PFSK-1 (cell line): ENCODE data around the gene SCO2.

Experiments
- FOXP2 ChIP-seq: optimal IDR thresholded peaks from 2 replicates; pipeline ENCODE3; 2011; ENCODE audit warnings: borderline replicate concordance, control low read depth, inconsistent platforms; ENCODE audit not compliant: insufficient read depth; ENCODE audit errors: extremely low read length, extremely low read depth
- POLR2AphosphoS5 ChIP-seq: IDR thresholded peaks from 2 replicates; pipeline ENCODE4 v1.6.1; 2012; ENCODE audit warnings: low read depth, mild to moderate bottlenecking, control low read depth, low read length, moderate library complexity
- REST ChIP-seq, 2 experiments: IDR thresholded peaks; 2 replicates each; pipeline versions ENCODE4 v1.6.1 to v1.8.0; 2011 to 2012; ENCODE audit warnings: low read depth in 2 of 2, low read length in 2 of 2, control low read depth in 1 of 2, inconsistent platforms in 1 of 2, mild to moderate bottlenecking in 1 of 2, moderate library complexity in 1 of 2; ENCODE audit not compliant: insufficient read depth in 1 of 2
- SIN3A ChIP-seq: IDR thresholded peaks from 2 replicates; pipeline ENCODE4 v1.6.1; 2012; ENCODE audit warnings: mild to moderate bottlenecking, low read length, moderate library complexity, borderline replicate concordance; ENCODE audit not compliant: insufficient read depth
- TAF1 ChIP-seq: IDR thresholded peaks from 2 replicates; pipeline ENCODE4 v1.6.1; 2012; ENCODE audit warnings: low read length, control low read depth, borderline replicate concordance; ENCODE audit not compliant: insufficient read depth

The SCO2 gene

DNA sequence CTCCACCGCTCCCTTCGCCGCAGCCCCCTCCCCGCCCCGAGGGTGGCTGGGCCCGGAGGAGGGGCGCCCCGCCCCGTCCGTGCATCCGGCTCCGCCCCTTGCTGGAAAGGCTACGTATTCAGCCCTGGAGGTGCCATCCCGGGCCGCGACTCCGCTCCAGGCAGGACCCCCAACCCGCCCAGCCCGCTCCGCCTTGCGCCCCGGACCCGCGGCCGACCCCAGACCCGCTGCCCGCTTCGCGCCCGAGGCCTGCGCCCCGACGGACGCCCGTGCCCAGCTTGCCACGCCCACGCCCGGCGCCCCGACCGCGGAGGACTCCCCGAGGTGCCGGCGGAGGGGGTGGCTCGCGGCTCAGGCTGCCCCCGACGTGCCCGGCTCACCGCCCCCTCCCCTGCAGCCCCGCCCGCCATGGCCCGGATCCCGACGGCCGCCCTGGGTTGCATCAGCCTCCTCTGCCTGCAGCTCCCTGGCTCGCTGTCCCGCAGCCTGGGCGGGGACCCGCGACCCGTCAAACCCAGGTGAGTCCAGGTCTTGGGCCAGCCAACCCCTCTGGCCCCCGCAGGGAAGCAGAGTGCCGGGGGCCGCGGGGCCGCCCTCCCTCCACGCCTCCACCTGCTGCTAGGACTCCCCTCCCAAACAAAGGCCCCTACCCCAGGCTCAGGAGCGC is 43.8 kb downstream of the SCO2 start, which contains the start of gene ADM2:
Gene ADM2 (plus strand): TSS at position 104 of the 667 bp plus-strand sequence. CDS start 305 bp downstream, at position 409.
- TF ChIP-seq SIN3A (no peak), POLR2AphosphoS5 (no peak), TAF1 (no peak), REST (IDR thresholded peaks at IDR 0.05; ENCODE audit: insufficient read depth in 1 of 2, low read depth in 2 of 2, low read length in 2 of 2) (no peak), FOXP2 (no peak)

DNA sequence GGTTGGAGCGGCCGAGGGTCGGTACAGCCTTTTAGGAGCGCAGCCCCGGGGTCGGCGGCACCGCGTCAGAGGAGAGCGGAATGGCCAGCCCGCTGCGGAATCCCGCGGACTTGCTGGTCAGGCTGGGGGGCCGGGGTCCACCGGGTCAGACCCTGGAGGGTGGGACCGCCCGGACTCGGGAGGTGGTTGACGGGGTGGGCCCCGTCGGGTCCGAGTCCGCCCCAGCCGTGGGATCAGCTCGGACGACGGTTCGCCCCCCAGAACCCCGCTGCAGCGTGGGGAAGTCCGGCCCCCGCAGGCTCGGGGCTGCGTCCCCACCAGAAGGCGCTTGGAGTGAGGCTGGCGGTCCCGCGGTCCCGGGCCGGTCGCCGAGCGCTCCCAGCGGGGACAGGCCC is 44.4 kb downstream of the SCO2 start:
- TF ChIP-seq POLR2AphosphoS5: no peak
- TF ChIP-seq FOXP2: no peak
- TF ChIP-seq REST (IDR thresholded peaks at IDR 0.05; ENCODE audit: insufficient read depth in 1 of 2, low read depth in 2 of 2, low read length in 2 of 2): no peak

DNA sequence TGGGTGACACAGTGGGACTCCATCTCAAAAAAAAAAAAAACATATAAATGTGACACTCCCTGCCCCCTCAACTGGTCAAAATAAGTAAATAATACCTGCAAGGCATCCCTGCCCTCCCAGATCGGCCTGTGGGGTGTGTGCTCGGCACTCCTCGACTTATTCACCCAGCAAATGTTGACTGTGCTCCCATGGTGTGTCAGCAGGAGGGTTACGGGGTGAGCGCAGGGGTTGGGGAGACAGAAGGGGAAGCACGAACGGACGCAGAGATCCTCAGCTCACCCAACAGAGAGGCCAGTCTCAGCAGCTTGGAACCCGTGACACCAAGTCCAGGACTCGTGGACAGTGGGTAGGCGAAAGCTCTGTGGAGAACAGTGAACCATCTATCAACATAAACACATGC is 45.7 kb downstream of the SCO2 start:
- TF ChIP-seq SIN3A (no peak), TAF1 (no peak), REST (IDR thresholded peaks at IDR 0.05; ENCODE audit: insufficient read depth in 1 of 2, low read depth in 2 of 2, low read length in 2 of 2) (no peak), FOXP2 (no peak), POLR2AphosphoS5 (no peak)

- no peak for TF ChIP-seq FOXP2
- no peak for TF ChIP-seq SIN3A
- no peak for TF ChIP-seq TAF1
- no peak for TF ChIP-seq REST (IDR thresholded peaks at IDR 0.05; ENCODE audit: insufficient read depth in 1 of 2, low read depth in 2 of 2, low read length in 2 of 2)
- TF ChIP-seq POLR2AphosphoS5: no peak
Measured at GRCh38 chr22:50477923-50478322, 47.5 kb downstream of the SCO2 start.

DNA sequence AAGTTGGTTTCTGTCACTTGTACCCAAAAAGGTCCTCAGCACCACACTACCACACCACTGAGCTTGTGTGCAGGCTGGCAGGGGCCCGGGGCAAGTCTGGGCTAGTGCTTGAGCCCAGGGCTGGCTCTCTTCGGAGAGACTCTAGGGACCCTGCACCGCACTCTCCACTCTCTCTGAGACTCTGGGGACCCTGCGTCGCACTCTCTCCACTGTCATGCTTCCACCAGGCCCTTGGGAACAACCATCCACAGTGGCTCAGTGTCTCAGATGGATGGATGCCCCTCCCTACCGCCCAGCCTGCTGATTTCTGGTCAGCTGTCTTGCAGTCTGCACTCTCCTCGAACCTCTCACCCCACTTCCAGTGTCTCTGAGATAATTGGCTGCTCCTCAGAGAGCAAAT is 48.5 kb downstream of the SCO2 start:
- TF ChIP-seq TAF1 (no peak), FOXP2 (no peak), REST (IDR thresholded peaks at IDR 0.05; ENCODE audit: insufficient read depth in 1 of 2, low read depth in 2 of 2, low read length in 2 of 2) (no peak), SIN3A (no peak), POLR2AphosphoS5 (no peak)
